HG03139 (cell line): ENCODE measurements around the gene GINS2.

Experiments
- ATAC-seq: cut with Tn5 transposase; IDR thresholded peaks from one replicate; pipeline ENCODE4 v1.9.1; 2021; ENCODE audit not compliant: unreplicated experiment

Gene GINS2

GRCh38 chr16:85641776-85642176, 47.0 kb downstream of the GINS2 start:
- ATAC-seq: no peak

- ATAC-seq: no peak
Observed at GRCh38 chr16:85641305-85641704, 47.4 kb downstream of the GINS2 start.

DNA sequence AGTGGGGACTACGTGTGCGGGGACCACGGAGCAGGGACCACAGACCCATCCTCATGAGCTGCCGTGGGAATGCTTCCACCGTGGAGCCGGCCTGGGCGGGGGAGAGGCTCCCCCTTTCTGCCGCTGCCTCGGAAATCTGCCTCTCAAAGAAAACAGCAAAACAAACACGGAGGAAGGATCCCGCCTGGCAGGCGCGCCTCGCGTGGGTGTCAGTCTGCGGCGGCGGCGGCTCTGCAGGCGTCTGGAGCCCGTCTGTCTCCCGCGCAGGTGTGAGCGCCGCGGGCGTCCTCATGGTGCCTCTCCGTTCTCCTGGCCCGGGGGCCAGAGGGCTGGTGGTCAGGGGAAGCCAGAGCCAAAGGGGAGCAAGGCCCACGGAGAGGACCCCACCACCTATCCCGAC, 48.2 kb downstream of the GINS2 start:
- ATAC-seq: no peak

GRCh38 chr16:85640254-85640558, 48.5 kb downstream of the GINS2 start:
- ATAC-seq: no peak

GRCh38 chr16:85639529-85640253, 49.1 kb downstream of the GINS2 start:
- no peak for ATAC-seq

DNA sequence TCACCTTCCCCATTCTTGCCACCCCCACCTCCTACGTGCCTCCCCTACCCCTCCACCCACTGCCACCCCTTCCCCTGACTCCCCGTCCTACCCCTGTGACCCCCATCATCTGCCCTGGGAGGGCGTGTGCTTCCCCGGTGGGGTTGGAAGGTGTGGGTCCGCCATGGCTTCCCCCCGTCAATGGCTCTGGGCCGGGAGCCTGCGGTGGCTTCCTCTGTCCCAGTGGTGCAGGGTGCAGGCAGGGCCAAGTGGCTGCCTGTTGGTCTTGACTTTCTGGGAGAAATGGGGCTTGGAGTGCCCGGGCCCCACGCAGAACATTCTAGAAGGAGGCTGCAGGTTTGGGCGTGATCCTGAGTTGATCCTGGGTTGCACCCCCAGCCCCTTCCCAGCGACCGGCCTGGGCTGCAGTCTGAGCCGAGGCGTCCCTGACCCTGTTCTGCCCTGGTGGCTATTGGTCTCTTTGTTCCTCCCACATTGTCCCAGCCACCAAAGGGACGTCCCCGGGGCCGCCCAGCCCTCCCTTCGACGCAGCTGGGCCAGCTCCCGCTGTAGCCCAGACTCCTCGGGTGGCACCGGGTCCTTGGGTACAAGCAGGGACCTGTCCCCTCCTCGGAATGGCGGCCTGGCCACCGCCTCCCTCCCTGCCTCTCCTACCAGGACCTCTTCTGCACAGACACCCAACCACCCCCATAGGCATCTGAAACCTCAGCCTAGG, 49.9 kb downstream of the GINS2 start:
- no peak for ATAC-seq

- ATAC-seq: no peak
Observed at GRCh38 chr16:85637808-85638647, 50.7 kb downstream of the GINS2 start.

GRCh38 chr16:85637061-85637807, 51.5 kb downstream of the GINS2 start:
- no peak for ATAC-seq

GRCh38 chr16:85636234-85636812, 52.4 kb downstream of the GINS2 start:
- no peak for ATAC-seq

DNA sequence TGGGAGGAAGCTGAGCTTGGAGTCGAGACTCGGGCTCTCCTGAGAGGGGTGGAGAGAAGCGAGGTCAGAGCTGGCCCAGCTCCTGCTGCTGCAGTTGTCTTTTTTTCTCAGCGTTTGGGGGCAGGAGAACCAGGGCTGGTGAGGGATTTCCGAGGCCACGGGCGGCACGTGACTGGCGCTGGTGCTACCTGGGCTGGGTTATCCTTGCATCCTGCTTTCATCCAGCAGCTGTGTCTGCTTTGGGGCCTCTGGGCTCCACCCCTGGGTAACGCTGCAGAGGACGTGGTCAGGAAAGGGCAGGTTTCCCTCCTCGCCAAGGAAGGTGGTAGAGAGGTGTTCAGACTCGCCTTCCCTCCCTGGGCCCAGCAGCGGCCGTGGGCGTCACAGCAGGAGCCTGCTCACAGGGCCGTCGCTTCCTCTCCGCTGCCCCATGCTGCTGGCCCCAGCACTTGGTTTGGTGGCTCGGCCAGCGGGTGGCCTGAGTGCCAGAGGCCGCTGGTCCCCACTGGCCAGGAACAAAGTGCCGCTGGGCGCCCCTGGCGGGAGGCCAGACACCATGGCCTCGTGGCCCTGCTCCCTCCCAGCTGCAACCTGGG, 53.1 kb downstream of the GINS2 start:
- no peak for ATAC-seq

DNA sequence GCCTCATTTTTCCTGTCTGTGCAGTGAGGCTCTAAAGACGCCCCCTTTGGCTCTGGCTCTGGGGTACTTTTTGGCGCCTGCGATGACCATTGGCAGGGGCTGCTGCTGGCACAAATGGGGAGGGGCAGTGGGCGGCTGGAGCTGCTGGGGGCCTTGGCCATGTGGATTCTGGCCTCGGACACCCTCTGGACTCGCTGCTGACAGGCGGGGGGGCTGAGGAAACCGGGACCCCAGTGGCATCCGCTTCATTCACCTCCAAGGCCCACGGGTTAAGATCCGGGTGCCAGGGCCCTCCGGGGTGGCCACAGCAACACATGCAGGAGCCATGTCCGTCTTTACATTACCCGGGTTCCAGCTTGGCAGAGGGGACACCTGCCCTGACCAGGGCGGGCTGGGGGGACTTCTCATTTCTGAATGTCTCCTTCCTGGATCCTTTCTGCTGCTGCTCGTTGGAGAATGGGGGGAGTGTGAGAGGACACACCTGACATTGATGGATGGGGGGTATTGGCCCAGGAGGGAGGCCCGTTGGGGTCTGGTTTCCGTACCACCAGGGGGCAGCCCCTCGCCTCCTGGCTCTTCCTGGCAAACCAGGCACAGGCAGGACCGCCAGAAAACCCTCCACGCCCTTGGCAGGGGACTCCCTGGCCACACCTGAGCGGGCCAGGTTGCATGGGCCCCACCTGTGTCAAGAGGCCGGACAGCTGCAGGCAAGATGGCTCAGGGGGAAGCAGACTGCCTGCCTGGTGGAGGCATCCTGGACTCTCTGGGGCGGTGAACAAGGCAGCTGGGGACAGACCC, 53.8 kb downstream of the GINS2 start:
- no peak for ATAC-seq

DNA sequence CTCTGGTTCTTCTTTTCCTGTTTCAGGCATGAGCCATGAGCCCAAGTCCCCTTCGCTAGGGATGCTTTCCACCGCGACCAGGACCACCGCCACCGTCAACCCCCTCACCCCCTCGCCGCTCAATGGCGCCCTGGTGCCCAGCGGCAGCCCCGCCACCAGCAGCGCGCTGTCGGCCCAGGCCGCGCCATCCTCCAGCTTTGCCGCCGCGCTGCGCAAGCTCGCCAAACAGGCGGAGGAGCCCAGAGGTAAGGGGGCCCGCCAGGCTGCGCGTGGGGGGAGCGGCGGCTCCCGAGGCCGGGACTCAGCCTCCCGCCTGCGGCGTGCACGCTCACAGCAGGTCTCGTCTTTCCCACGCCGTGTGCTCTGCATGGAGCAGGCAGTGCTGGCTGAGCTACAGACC, 54.9 kb downstream of the GINS2 start:
- no peak for ATAC-seq

DNA sequence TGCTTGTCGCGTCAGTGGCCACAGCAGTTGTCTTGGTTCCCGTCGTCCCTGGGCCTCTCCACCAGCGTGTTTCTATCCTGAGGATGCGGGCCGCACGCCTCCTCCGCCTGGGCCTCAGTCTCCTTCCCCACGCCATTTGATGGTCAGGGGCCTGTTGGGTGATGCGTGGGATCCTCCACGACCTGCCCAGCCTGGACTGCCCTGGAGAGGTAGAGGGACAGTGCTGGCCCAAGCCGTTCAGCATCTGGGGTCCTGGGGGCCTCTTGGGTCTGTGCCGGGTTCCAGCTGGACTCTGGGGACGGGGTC, 55.4 kb downstream of the GINS2 start:
- ATAC-seq: no peak

GRCh38 chr16:85632709-85633437, 55.9 kb downstream of the GINS2 start:
- no peak for ATAC-seq

GRCh38 chr16:85631802-85632393, 56.9 kb downstream of the GINS2 start:
- ATAC-seq: no peak

DNA sequence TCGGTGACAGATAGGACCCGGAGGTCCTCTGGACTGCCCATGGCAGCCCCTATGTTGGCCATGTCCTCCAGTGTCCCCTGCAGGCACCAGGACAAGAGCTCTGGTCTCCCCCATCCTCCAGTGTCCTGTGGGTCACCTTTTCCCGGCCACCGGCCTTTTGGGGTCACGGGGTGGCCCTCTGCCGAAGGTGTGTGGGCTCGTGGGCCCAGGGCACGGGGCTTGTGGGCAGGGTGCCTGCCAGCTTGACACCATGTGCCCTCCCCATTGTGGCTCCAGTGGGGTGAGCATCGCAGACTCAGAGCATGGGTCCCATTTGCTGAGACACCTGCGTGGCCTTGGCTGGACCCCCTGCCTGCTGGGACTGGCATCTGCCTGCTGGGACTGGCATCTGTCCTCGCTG, 57.5 kb downstream of the GINS2 start:
- ATAC-seq: no peak

- no peak for ATAC-seq
Observed at GRCh38 chr16:85629853-85630252, 58.9 kb downstream of the GINS2 start.

GRCh38 chr16:85629326-85629725, 59.4 kb downstream of the GINS2 start:
- no peak for ATAC-seq

- no peak for ATAC-seq
Observed at GRCh38 chr16:85628645-85629044, 60.1 kb downstream of the GINS2 start.
